Natural killer cell (primary cell): ENCODE results near the gene IMMT. TPM values are rescaled to one million over a fixed set of nuclear protein-coding genes. Genes with fewer than 3 reads are reported as not detected.
"Not testable (repeated sequence)": the region's sequence is repeated elsewhere in the genome, so short reads cannot be mapped to it uniquely, and the experiment has no call there.

Experiments used
- ATAC-seq, 3 donors: fragments of 150-1000 bp in 2 of 3; fragments of 200-7000 bp in 1 of 3; cut with Tn5 transposase; 1 replicate in 1 of 3; 2 replicates in 2 of 3; pipeline ENCODE4 v1.10.0; 2021; ENCODE audit warnings: mild to moderate bottlenecking in 2 of 3, moderate library complexity in 2 of 3
- DNase-seq, 2 donors: peaks; one replicate each; pipeline versions ENCODE4 v3.0.0 to v3.0.0-alpha.2; 2013 to 2021; ENCODE audit warnings: mixed read lengths in 1 of 2
- H3K27ac ChIP-seq: one replicate; pipeline ENCODE4 v1.5.1; 2013; ENCODE audit warnings: mild to moderate bottlenecking, low read length
- H3K27me3 ChIP-seq: one replicate; pipeline ENCODE4 v1.6.1; 2013; ENCODE audit warnings: low read length; ENCODE audit not compliant: control insufficient read depth, insufficient read depth
- H3K36me3 ChIP-seq: one replicate; pipeline ENCODE4 v1.6.1; 2013; ENCODE audit warnings: low read length; ENCODE audit not compliant: control insufficient read depth, insufficient read depth
- H3K4me1 ChIP-seq: one replicate; pipeline ENCODE4 v1.6.1; 2013; ENCODE audit warnings: low read length; ENCODE audit not compliant: control insufficient read depth, insufficient read depth
- H3K4me3 ChIP-seq: one replicate; pipeline ENCODE4 v1.5.1; 2013; ENCODE audit warnings: low read length
- H3K9me3 ChIP-seq: one replicate; pipeline ENCODE4 v1.6.1; 2013; ENCODE audit warnings: low read length; ENCODE audit not compliant: control insufficient read depth, insufficient read depth
- H3K27ac Mint-ChIP-seq, 2 donors: one replicate each; pipeline ENCODE4 v1.8.0; 2022; ENCODE audit warnings: mild to moderate bottlenecking in 2 of 2, mixed read lengths in 2 of 2, moderate library complexity in 1 of 2
- H3K27me3 Mint-ChIP-seq, 2 donors: one replicate each; pipeline ENCODE4 v1.8.0; 2022; ENCODE audit warnings: low read depth in 2 of 2, mixed read lengths in 2 of 2
- H3K36me3 Mint-ChIP-seq: one replicate; pipeline ENCODE4 v1.8.0; 2022; ENCODE audit warnings: mixed read lengths
- H3K4me1 Mint-ChIP-seq, 2 donors: one replicate each; pipeline ENCODE4 v1.8.0; 2022; ENCODE audit warnings: mixed read lengths in 2 of 2
- H3K4me3 Mint-ChIP-seq: one replicate; pipeline ENCODE4 v1.8.0; 2022; ENCODE audit warnings: mild to moderate bottlenecking, moderate library complexity, mixed read lengths
- H3K9me3 Mint-ChIP-seq, 2 donors: one replicate each; pipeline ENCODE4 v1.8.0; 2022; ENCODE audit warnings: mixed read lengths in 2 of 2
- WGBS: methylation state at CpG from one replicate; pipeline ENCODE4 v1.1.7; 2013; ENCODE audit warnings: missing lambda C conversion rate; ENCODE audit not compliant: insufficient coverage; 5-methylcytosine and 5-hydroxymethylcytosine counted together
- intact Hi-C: fragments of 100-400 bp; cut with micrococcal nuclease; formaldehyde crosslinking; loops from one replicate; pipeline ENCODE4 v1.14.2; 2022
- total RNA-seq, 4 donors: library from RNA; stranded (reverse); fragments of 120-200 nt in 1 of 4; gene quantifications; one replicate each; pipeline versions ENCODE4 v1.2.3 to v1.2.4, GENCODE V29; 2013 to 2022
- TF ChIP-seq, protein P1 (sequence below): fragments of 200-600 bp; IDR thresholded peaks from one replicate; pipeline ENCODE4 v1.8.0; 2022; ENCODE audit warnings: antibody characterized with exemption

The IMMT gene
- total RNA-seq, 3 donors from 2014 or later (not counting 1 experiment from before 2014, with no cell fraction given) = 54.5 to 62.6 (median 59.0) TPM

DNA sequence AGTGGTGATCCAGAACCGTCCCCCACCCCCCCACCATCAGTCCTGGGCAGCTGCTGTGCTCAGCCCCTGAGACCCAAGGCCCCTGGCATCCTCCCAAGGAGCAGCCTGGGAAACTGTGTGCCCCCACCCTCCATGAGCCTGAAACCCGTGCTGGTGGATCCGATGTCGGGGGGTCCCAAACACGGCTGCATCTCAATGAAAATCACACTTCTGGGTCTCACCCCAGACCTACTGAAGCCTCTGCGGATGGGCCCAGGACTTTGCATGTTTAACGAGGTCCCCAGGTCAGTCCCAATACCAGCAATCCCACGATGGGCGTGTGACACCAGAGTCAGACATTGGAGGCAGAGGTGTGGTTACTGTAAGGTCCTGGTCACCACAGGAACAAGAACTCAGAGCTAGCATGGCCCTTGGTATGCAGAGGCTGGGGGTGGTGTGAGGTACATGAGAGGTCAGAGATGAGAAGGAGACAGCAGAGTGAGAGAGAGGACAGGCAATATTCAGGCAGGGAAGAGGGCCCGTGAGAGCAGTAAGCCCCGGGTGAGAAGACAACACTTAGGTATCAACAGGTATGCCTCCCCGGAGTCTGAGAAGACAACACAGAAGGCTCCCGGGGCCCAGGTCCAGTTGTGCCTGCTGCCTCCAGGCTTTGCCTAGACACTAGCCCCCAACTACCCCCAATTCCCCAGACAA, 36.6 kb upstream of the IMMT start:
- no peaks in the 10 kb centered on the region for H3K4me1 Mint-ChIP-seq
- Histone ChIP-seq H3K36me3 (no peaks in the 10 kb centered on the region), H3K4me3 (no peak overlapping the region), H3K4me1 (no peaks in the 10 kb centered on the region), H3K27ac (no peak overlapping the region), H3K9me3 (no peaks in the 10 kb centered on the region), H3K27me3 (no peaks in the 10 kb centered on the region)
- no peaks in the 10 kb centered on the region for H3K36me3 Mint-ChIP-seq
- H3K27ac Mint-ChIP-seq = no peak overlapping the region
- whole genome bisulfite sequencing = 89% methylated on average over 13 of the region's 13 CpGs
- ATAC-seq = no peak
- no peak for DNase-seq
- no peak overlapping the region for H3K4me3 Mint-ChIP-seq
- peaks cover 5 to 8% of the 10 kb centered on the region in 2 donors for H3K27me3 Mint-ChIP-seq
- H3K9me3 Mint-ChIP-seq = no peaks in the 10 kb centered on the region
- TF ChIP-seq, protein P1, sequence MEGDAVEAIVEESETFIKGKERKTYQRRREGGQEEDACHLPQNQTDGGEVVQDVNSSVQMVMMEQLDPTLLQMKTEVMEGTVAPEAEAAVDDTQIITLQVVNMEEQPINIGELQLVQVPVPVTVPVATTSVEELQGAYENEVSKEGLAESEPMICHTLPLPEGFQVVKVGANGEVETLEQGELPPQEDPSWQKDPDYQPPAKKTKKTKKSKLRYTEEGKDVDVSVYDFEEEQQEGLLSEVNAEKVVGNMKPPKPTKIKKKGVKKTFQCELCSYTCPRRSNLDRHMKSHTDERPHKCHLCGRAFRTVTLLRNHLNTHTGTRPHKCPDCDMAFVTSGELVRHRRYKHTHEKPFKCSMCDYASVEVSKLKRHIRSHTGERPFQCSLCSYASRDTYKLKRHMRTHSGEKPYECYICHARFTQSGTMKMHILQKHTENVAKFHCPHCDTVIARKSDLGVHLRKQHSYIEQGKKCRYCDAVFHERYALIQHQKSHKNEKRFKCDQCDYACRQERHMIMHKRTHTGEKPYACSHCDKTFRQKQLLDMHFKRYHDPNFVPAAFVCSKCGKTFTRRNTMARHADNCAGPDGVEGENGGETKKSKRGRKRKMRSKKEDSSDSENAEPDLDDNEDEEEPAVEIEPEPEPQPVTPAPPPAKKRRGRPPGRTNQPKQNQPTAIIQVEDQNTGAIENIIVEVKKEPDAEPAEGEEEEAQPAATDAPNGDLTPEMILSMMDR = no peak
- intact Hi-C loops = no loop called here

DNA sequence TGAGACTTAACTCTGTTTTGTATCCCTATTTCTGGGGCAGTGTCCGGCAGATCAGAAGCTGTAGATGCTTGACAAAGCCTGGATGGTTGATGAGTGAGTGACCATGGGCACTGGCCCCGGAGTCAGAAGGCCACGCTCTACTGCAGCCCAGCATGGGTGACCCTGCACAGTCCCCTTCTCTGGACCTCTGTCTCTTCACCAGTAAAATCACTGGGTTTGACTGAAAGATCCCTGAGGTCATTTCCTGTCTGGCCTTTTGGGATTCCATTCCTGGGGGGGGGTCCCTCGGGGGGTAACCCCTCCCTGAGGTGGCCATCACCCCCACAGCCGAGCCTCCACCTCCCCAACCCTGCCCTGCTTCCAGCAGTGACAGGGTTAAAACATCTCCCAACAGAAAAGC, 35.7 kb upstream of the IMMT start:
- ATAC-seq (no peak), DNase-seq (no peak)
- intact Hi-C loops = no loop called here
- Mint-ChIP-seq H3K9me3 (no peaks in the 10 kb centered on the region), H3K27ac (no peak overlapping the region), H3K27me3 (peaks cover 5 to 8% of the 10 kb centered on the region in 2 donors), H3K4me1 (no peaks in the 10 kb centered on the region), H3K4me3 (no peak overlapping the region), H3K36me3 (no peaks in the 10 kb centered on the region)
- TF ChIP-seq, protein P1 = no peak
- H3K27me3 ChIP-seq = no peaks in the 10 kb centered on the region
- H3K36me3 ChIP-seq = no peaks in the 10 kb centered on the region
- no peak overlapping the region for H3K4me3 ChIP-seq
- H3K9me3 ChIP-seq = no peaks in the 10 kb centered on the region
- H3K4me1 ChIP-seq = no peaks in the 10 kb centered on the region
- no peak overlapping the region for H3K27ac ChIP-seq
- 85% methylated on average over 5 of the region's 5 CpGs for WGBS

DNA sequence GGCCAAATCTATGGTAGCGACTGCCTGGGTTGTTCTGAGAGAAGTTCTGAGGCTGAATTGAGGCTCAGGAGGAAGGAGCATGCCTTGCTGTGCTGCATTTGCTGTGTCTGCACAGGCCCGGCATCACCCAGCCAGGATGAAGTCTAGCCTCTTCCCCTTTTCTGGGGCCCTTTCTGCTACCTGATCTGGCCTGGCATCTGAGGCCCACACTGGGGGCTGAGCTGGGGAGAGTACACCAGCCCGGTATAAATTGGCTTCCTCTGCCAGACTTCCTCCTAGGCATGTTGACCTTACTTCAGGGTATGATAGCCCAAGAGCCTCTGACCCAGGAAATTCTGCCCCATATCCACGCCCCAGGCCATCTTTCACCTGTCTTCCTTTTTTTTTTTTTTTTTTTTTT, 34.0 kb upstream of the IMMT start:
- peaks cover 4% of the 10 kb centered on the region for H3K4me1 ChIP-seq
- ATAC-seq = no peak
- no peak for DNase-seq
- Mint-ChIP-seq H3K27me3 (peaks cover 5 to 8% of the 10 kb centered on the region in 2 donors), H3K9me3 (no peaks in the 10 kb centered on the region), H3K36me3 (no peaks in the 10 kb centered on the region), H3K4me3 (no peak overlapping the region), H3K27ac (no peak overlapping the region), H3K4me1 (no peaks in the 10 kb centered on the region)
- no peak overlapping the region for H3K27ac ChIP-seq
- intact Hi-C loops = no loop called here
- no peaks in the 10 kb centered on the region for H3K9me3 ChIP-seq
- TF ChIP-seq, protein P1 = no peak
- 32% methylated on average over 3 of the region's 4 CpGs for WGBS
- H3K4me3 ChIP-seq = no peak overlapping the region
- no peaks in the 10 kb centered on the region for H3K36me3 ChIP-seq
- no peaks in the 10 kb centered on the region for H3K27me3 ChIP-seq

DNA sequence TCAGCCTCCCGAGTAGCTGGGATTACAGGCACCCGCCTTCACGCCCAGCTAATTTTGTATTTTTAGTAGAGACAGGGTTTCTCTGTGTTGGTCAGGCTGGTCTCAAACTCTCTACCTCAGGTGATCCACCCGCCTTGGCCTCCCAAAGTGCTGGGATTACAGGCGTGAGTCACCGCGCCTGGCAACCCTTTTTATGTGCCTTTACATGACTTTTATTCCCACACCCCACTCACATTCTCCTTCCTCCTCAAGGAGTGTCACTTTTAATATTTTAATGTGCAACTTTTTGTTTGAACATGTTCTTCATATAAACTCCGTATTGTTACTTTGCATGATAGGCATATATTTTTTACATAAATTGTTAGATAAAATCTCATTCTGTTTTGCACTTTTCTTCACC, 33.3 kb upstream of the IMMT start:
- H3K36me3 ChIP-seq, intact Hi-C loops, H3K36me3 Mint-ChIP-seq: not testable (repeated sequence)

More for the DNA sequence above, 33.3 kb upstream of the IMMT start:
- not testable (repeated sequence) for ATAC-seq, H3K4me1 ChIP-seq, DNase-seq, H3K27ac Mint-ChIP-seq, H3K27me3 Mint-ChIP-seq, H3K27ac ChIP-seq, H3K4me3 Mint-ChIP-seq, H3K4me1 Mint-ChIP-seq, H3K27me3 ChIP-seq, H3K4me3 ChIP-seq, H3K9me3 ChIP-seq, H3K9me3 Mint-ChIP-seq
- 93% methylated on average over 7 of the region's 8 CpGs for WGBS
